Caco-2 (cell line): ENCODE data around the gene FAM3D. TPM values are rescaled to one million over a fixed set of nuclear protein-coding genes. Genes with fewer than 3 reads are reported as not detected.

Source experiments
- BruUV-seq: library from RNA; stranded (reverse); fragments of 400-500 nt; replicated peaks from 2 replicates; lab custom pipeline; 2021; lab: Mats Ljungman, UMichigan
- CTCF ChIA-PET: fragments of 300-600 bp; sonication (Branson Sonifier 250); formaldehyde crosslinking; loops from one replicate; lab custom pipeline; 2022; ENCODE audit warnings: antibody characterized with exemption; lab: Charles Lee
- POLR2A ChIA-PET: fragments of 300-600 bp; sonication (Branson Sonifier 250); formaldehyde crosslinking; loops from one replicate; lab custom pipeline; 2022; ENCODE audit warnings: antibody characterized with exemption; lab: Charles Lee
- DNase-seq, 2 experiments: peaks; one replicate each; pipeline versions ENCODE4 v3.0.0 to v3.0.0-alpha.2; 2020 to 2022
- H3K27me3 ChIP-seq: replicated peaks from 2 replicates; pipeline ENCODE4 v1.6.0; 2011; ENCODE audit warnings: low read length; ENCODE audit not compliant: control insufficient read depth, insufficient read depth
- H3K36me3 ChIP-seq: 2 replicates; pipeline ENCODE4 v1.5.1; 2011; ENCODE audit warnings: low read length; ENCODE audit not compliant: control insufficient read depth, insufficient read depth
- H3K4me1 ChIP-seq: fragments of 250-450 bp; sonication (Bioruptor Pico); 2 replicates; pipeline ENCODE4 v1.5.1; 2020; ENCODE audit warnings: mild to moderate bottlenecking
- H3K4me3 ChIP-seq: 2 replicates; pipeline ENCODE4 v1.5.1; 2011; ENCODE audit warnings: low read depth, mild to moderate bottlenecking, control low read depth, low read length
- H3K9me3 ChIP-seq: fragments of 250-450 bp; sonication (Bioruptor Pico); 2 replicates; pipeline ENCODE4 v1.5.1; 2020; ENCODE audit warnings: mild to moderate bottlenecking, moderate library complexity
- H3K27ac Mint-ChIP-seq: one replicate; pipeline ENCODE4 v1.8.0; 2022; ENCODE audit warnings: mixed read lengths; ENCODE audit not compliant: unreplicated experiment
- H3K27me3 Mint-ChIP-seq: one replicate; pipeline ENCODE4 v1.8.0; 2022; ENCODE audit warnings: mixed read lengths; ENCODE audit not compliant: insufficient read depth, unreplicated experiment
- H3K36me3 Mint-ChIP-seq: one replicate; pipeline ENCODE4 v1.8.0; 2022; ENCODE audit warnings: mild to moderate bottlenecking, mixed read lengths; ENCODE audit not compliant: insufficient read depth, unreplicated experiment
- H3K4me1 Mint-ChIP-seq: one replicate; pipeline ENCODE4 v1.8.0; 2022; ENCODE audit warnings: low read depth, mixed read lengths; ENCODE audit not compliant: unreplicated experiment
- H3K4me3 Mint-ChIP-seq: one replicate; pipeline ENCODE4 v1.8.0; 2022; ENCODE audit warnings: mild to moderate bottlenecking, moderate library complexity, mixed read lengths; ENCODE audit not compliant: unreplicated experiment
- H3K9me3 Mint-ChIP-seq: one replicate; pipeline ENCODE4 v1.8.0; 2022; ENCODE audit warnings: mixed read lengths; ENCODE audit not compliant: unreplicated experiment
- intact Hi-C: fragments of 100-400 bp; cut with micrococcal nuclease; formaldehyde crosslinking; loops from one replicate; pipeline ENCODE4 v1.10.0; 2022; ENCODE audit not compliant: unreplicated experiment
- total RNA-seq: library from RNA; stranded (reverse); gene quantifications from 2 replicates; pipeline ENCODE4 v1.2.3, GENCODE V29; 2022
- TF ChIP-seq, protein P1 (sequence below), 2 experiments: fragments of 200-600 bp in 1 of 2; IDR thresholded peaks; 1 replicate in 1 of 2; 2 replicates in 1 of 2; pipeline versions ENCODE4 v1.5.1 to v1.8.0; 2011 to 2022; ENCODE audit warnings: antibody characterized with exemption in 1 of 2, control low read depth in 1 of 2, inconsistent platforms in 1 of 2, low read depth in 1 of 2, low read length in 1 of 2, mild to moderate bottlenecking in 1 of 2, moderate library complexity in 1 of 2; ENCODE audit not compliant: insufficient read depth in 1 of 2, severe bottlenecking in 1 of 2, unreplicated experiment in 1 of 2

The FAM3D gene
- total RNA-seq, 1 experiment from 2014 or later, result not detected

DNA sequence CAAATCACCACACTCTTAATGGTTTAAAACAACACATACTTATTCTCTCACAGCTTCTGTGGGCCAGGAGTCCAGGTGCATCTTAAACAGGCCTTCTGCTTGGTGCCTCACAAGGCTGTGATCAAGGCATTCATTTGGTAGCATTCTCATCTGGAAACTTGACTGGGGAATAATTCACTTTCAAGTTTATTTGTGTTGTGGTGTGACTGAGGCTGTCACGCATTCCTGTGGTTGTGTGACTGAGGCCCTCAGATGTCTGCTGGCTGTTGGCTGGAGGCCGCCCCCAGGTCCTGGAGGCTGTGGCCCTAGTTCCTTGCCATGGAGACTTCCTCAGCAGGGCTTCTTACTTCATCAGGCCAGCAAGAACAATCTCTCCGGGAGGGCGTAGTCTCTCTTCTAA lies 16.9 kb upstream of the FAM3D start:
- TF ChIP-seq, protein P1, sequence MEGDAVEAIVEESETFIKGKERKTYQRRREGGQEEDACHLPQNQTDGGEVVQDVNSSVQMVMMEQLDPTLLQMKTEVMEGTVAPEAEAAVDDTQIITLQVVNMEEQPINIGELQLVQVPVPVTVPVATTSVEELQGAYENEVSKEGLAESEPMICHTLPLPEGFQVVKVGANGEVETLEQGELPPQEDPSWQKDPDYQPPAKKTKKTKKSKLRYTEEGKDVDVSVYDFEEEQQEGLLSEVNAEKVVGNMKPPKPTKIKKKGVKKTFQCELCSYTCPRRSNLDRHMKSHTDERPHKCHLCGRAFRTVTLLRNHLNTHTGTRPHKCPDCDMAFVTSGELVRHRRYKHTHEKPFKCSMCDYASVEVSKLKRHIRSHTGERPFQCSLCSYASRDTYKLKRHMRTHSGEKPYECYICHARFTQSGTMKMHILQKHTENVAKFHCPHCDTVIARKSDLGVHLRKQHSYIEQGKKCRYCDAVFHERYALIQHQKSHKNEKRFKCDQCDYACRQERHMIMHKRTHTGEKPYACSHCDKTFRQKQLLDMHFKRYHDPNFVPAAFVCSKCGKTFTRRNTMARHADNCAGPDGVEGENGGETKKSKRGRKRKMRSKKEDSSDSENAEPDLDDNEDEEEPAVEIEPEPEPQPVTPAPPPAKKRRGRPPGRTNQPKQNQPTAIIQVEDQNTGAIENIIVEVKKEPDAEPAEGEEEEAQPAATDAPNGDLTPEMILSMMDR (IDR thresholded peaks at IDR 0.05; ENCODE audit: insufficient read depth in 1 of 2, low read depth in 1 of 2, low read length in 1 of 2, severe bottlenecking in 1 of 2, unreplicated experiment in 1 of 2), result no peak
- no TSS peak for BruUV-seq
- no peaks in the 10 kb centered on the region for H3K27me3 Mint-ChIP-seq
- Histone ChIP-seq H3K4me1 (no peaks in the 10 kb centered on the region), H3K27me3 (no peaks in the 10 kb centered on the region), H3K4me3 (no peak overlapping the region), H3K36me3 (no peaks in the 10 kb centered on the region), H3K9me3 (no peaks in the 10 kb centered on the region)
- CTCF ChIA-PET, result no interaction called here
- no peaks in the 10 kb centered on the region for H3K4me1 Mint-ChIP-seq
- no peak overlapping the region for H3K4me3 Mint-ChIP-seq
- H3K36me3 Mint-ChIP-seq, result no peaks in the 10 kb centered on the region
- peaks cover 34% of the 10 kb centered on the region for H3K9me3 Mint-ChIP-seq
- H3K27ac Mint-ChIP-seq, result no peak overlapping the region
- no peak for DNase-seq
- intact Hi-C loops, result no loop called here
- POLR2A ChIA-PET, result no interaction called here

DNA sequence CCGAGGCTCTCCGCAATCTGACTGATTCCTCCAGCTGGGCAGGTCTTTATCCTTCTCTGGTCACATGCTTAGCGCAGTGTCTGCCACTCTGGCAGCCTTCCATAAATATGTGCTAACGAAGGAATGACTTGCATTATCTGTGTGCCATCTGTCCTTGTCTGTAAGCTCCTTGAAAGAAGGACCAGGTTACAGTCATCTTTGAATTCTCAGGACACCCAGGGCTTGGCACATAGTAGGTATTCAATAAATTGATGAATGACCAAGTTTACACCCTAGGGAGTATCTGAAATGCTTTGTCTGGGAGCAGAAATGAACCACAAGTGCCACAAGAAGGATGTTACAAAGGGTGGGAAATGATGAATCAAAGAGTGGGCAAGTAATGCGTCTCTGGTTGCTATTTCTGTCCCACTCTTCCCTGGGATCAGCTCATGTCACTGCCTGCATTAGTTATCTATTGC lies 16.5 kb upstream of the FAM3D start:
- Mint-ChIP-seq H3K36me3 (no peaks in the 10 kb centered on the region), H3K4me1 (no peaks in the 10 kb centered on the region), H3K27ac (no peak overlapping the region), H3K27me3 (no peaks in the 10 kb centered on the region), H3K4me3 (no peak overlapping the region), H3K9me3 (peaks cover 30% of the 10 kb centered on the region)
- Histone ChIP-seq H3K36me3 (no peaks in the 10 kb centered on the region), H3K4me1 (no peaks in the 10 kb centered on the region), H3K4me3 (no peak overlapping the region), H3K27me3 (no peaks in the 10 kb centered on the region), H3K9me3 (no peaks in the 10 kb centered on the region)
- CTCF ChIA-PET, result interaction anchor here (0.7 kb wide), 1 partner anchor 93 kb away, joined by 4 read pairs; no protein-coding TSS in a partner anchor
- TF ChIP-seq, protein P1 (IDR thresholded peaks at IDR 0.05; ENCODE audit: insufficient read depth in 1 of 2, low read depth in 1 of 2, low read length in 1 of 2, severe bottlenecking in 1 of 2, unreplicated experiment in 1 of 2), result no peak
- no TSS peak for BruUV-seq
- POLR2A ChIA-PET, result no interaction called here
- intact Hi-C loops, result no loop called here
- DNase-seq, result no peak

DNA sequence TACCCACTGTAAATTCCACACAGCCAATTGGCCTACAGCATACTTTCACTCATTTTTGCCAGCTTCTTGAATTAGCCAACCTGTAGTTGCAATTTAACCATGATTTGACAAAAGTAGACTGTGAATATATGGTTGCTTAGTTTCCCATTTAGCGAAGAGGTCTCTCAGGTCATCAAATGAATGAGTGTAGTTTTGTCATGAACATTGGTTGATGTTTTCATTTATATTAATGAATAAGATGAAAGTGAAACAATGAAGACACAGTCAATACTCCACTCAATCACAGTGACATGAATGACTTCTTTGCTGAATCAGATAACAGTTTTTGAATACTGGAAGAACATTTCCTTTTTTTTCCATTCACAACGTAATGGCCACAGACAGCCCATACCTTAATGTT lies 15.3 kb upstream of the FAM3D start:
- Mint-ChIP-seq H3K4me3 (no peak overlapping the region), H3K4me1 (no peaks in the 10 kb centered on the region), H3K27ac (no peak overlapping the region), H3K9me3 (peaks cover 21% of the 10 kb centered on the region), H3K36me3 (no peaks in the 10 kb centered on the region), H3K27me3 (peaks cover 6% of the 10 kb centered on the region)
- TF ChIP-seq, protein P1 (IDR thresholded peaks at IDR 0.05; ENCODE audit: insufficient read depth in 1 of 2, low read depth in 1 of 2, low read length in 1 of 2, severe bottlenecking in 1 of 2, unreplicated experiment in 1 of 2), result no peak
- Histone ChIP-seq H3K4me1 (no peaks in the 10 kb centered on the region), H3K27me3 (no peaks in the 10 kb centered on the region), H3K4me3 (no peak overlapping the region), H3K9me3 (no peaks in the 10 kb centered on the region), H3K36me3 (no peaks in the 10 kb centered on the region)
- ChIA-PET POLR2A (no interaction called here), CTCF (no interaction called here)
- intact Hi-C loops, result no loop called here
- no TSS peak for BruUV-seq
- DNase-seq, result no peak
